PC-3 (cell line): ENCODE results near the gene PADI2.

ENCODE experiments used
- CTCF ChIP-seq: fragments of 300-600 bp; sonication (generic); conservative IDR thresholded peaks from 2 replicates; pipeline ENCODE4 v1.5.1; 2017; ENCODE audit warnings: antibody characterized with exemption, low read depth, mild to moderate bottlenecking, low read length
- EZH2phosphoT487 ChIP-seq: fragments of 300-600 bp; sonication (generic); IDR thresholded peaks from 2 replicates; pipeline ENCODE4 v1.6.1; 2018; ENCODE audit warnings: mild to moderate bottlenecking, antibody characterized with exemption, low read length, borderline replicate concordance

DNA sequence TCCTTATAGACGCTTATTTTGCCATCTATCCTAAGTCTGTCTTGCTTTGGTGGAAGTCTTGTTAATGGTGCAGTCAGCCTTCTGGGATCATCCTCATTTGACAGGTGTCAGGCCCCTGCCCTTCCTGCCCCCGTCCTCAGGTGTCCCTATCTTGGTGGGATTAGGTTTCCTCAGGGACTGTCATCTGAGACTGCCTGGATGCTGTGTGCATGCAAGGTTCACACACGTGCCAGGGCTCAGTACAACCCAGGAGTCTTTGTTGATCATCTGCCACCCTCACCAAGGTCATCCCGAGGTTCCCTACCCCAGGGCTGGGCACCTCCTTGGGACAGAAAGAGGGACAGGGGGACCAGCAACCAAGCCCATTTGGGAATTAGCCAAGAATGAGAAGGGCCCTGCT, 18.0 kb downstream of the PADI2 start:
- no peak for TF ChIP-seq CTCF
- no peak for TF ChIP-seq EZH2phosphoT487
